Uterus (tissue), 2 donors: ENCODE data around the gene TMEM250.

ENCODE experiments used
- CTCF ChIP-seq, 4 experiments: fragments of 200-600 bp in 2 of 4; fragments of 450-650 bp in 2 of 4; sonication (generic) in 2 of 4; IDR thresholded peaks; one replicate each; pipeline ENCODE4 v1.5.1; 2016 to 2019; ENCODE audit warnings: antibody characterized with exemption in 4 of 4, mild to moderate bottlenecking in 2 of 4, moderate library complexity in 1 of 4
- POLR2A ChIP-seq, 2 donors: fragments of 450-650 bp; IDR thresholded peaks; one replicate each; pipeline ENCODE4 v1.6.1; 2016; ENCODE audit warnings: antibody characterized with exemption in 2 of 2, mild to moderate bottlenecking in 1 of 2, moderate library complexity in 1 of 2

- no peak for TF ChIP-seq CTCF (IDR thresholded peaks at IDR 0.05)
- TF ChIP-seq POLR2A (IDR thresholded peaks at IDR 0.05) = no peak
Measured at GRCh38 chr9:136160381-136160841, 41.7 kb upstream of the TMEM250 start.
